Activated T-helper 1 cell treated with anti-CD3 and anti-CD28 coated beads, Interleukin-12 subunit alpha, Interleukin-12 subunit beta, Interleukin-2, Interleukin-4 antibody, amounts not matched to agents 30 ng/mL and 10 ng/mL and 1 ng/mL, durations not matched to agents 14 hours and 24 hours and 36 hours (primary cell): ENCODE measurements around the gene PCDH15. TPM values are rescaled to one million over a fixed set of nuclear protein-coding genes. Genes with fewer than 3 reads are reported as not detected.

Experiments used
- DNase-seq: peaks from one replicate; pipeline ENCODE4 v3.0.0; 2021; ENCODE audit warnings: low spot score
- H3K27ac Mint-ChIP-seq: one replicate; pipeline ENCODE4 v1.8.0; 2021; ENCODE audit warnings: mild to moderate bottlenecking, mixed read lengths
- H3K27me3 Mint-ChIP-seq: one replicate; pipeline ENCODE4 v1.8.0; 2022; ENCODE audit warnings: mild to moderate bottlenecking, moderate library complexity, mixed read lengths; ENCODE audit not compliant: insufficient read depth
- H3K36me3 Mint-ChIP-seq: one replicate; pipeline ENCODE4 v1.8.0; 2021; ENCODE audit warnings: low read depth, mixed read lengths
- H3K4me1 Mint-ChIP-seq: one replicate; pipeline ENCODE4 v1.8.0; 2021; ENCODE audit warnings: low read depth, mixed read lengths
- H3K4me3 Mint-ChIP-seq: one replicate; pipeline ENCODE4 v1.8.0; 2021; ENCODE audit warnings: mild to moderate bottlenecking, moderate library complexity, mixed read lengths
- H3K9me3 Mint-ChIP-seq: one replicate; pipeline ENCODE4 v1.8.0; 2021; ENCODE audit warnings: mixed read lengths
- intact Hi-C: fragments of 100-400 bp; cut with micrococcal nuclease; formaldehyde crosslinking; loops from one replicate; pipeline ENCODE4 v1.15.1; 2024
- total RNA-seq: library from RNA; stranded (reverse); gene quantifications from 2 replicates; pipeline ENCODE4 v1.2.3, GENCODE V29; 2022

Gene PCDH15
- total RNA-seq, 1 donor from 2014 or later: not detected

- no peaks in the 10 kb centered on the region for H3K36me3 Mint-ChIP-seq
- H3K4me3 Mint-ChIP-seq: no peak overlapping the region
- intact Hi-C loops: no loop called here
- H3K27me3 Mint-ChIP-seq: no peaks in the 10 kb centered on the region
- H3K9me3 Mint-ChIP-seq: peaks cover 4% of the 10 kb centered on the region
- no peaks in the 10 kb centered on the region for H3K4me1 Mint-ChIP-seq
- no peak overlapping the region for H3K27ac Mint-ChIP-seq
- no peak for DNase-seq
Measured at GRCh38 chr10:53886325-53887300, 914.4 kb downstream of the PCDH15 start.

- no peak for DNase-seq
- no peak overlapping the region for H3K27ac Mint-ChIP-seq
- no peaks in the 10 kb centered on the region for H3K4me1 Mint-ChIP-seq
- no peak overlapping the region for H3K4me3 Mint-ChIP-seq
- H3K27me3 Mint-ChIP-seq: no peaks in the 10 kb centered on the region
- intact Hi-C loops: no loop called here
- peaks cover 8% of the 10 kb centered on the region for H3K9me3 Mint-ChIP-seq
- H3K36me3 Mint-ChIP-seq: no peaks in the 10 kb centered on the region
Measured at GRCh38 chr10:53864846-53865245, 936.2 kb downstream of the PCDH15 start.

GRCh38 chr10:53852450-53853175 is 948.4 kb downstream of the PCDH15 start:
- Mint-ChIP-seq H3K36me3 (no peaks in the 10 kb centered on the region), H3K27me3 (no peaks in the 10 kb centered on the region), H3K27ac (no peak overlapping the region), H3K4me1 (no peaks in the 10 kb centered on the region), H3K9me3 (no peaks in the 10 kb centered on the region), H3K4me3 (no peak overlapping the region)
- no peak for DNase-seq
- intact Hi-C loops: no loop called here

GRCh38 chr10:53846809-53847208 is 954.2 kb downstream of the PCDH15 start:
- Mint-ChIP-seq H3K9me3 (no peaks in the 10 kb centered on the region), H3K36me3 (no peaks in the 10 kb centered on the region), H3K4me3 (no peak overlapping the region), H3K4me1 (no peaks in the 10 kb centered on the region), H3K27ac (no peak overlapping the region), H3K27me3 (no peaks in the 10 kb centered on the region)
- no peak for DNase-seq
- intact Hi-C loops: no loop called here

GRCh38 chr10:53843736-53844362 is 957.2 kb downstream of the PCDH15 start:
- no peaks in the 10 kb centered on the region for H3K36me3 Mint-ChIP-seq
- intact Hi-C loops: no loop called here
- H3K4me3 Mint-ChIP-seq: no peak overlapping the region

GRCh38 chr10:53841483-53842145 is 959.4 kb downstream of the PCDH15 start:
- intact Hi-C loops: no loop called here
- no peak for DNase-seq
- H3K27me3 Mint-ChIP-seq: no peaks in the 10 kb centered on the region
- no peaks in the 10 kb centered on the region for H3K4me1 Mint-ChIP-seq
- no peaks in the 10 kb centered on the region for H3K9me3 Mint-ChIP-seq
- H3K4me3 Mint-ChIP-seq: no peak overlapping the region
- H3K27ac Mint-ChIP-seq: no peak overlapping the region
- no peaks in the 10 kb centered on the region for H3K36me3 Mint-ChIP-seq

More at GRCh38 chr10:53843736-53844362, 957.2 kb downstream of the PCDH15 start:
- no peak overlapping the region for H3K27ac Mint-ChIP-seq
- no peaks in the 10 kb centered on the region for H3K4me1 Mint-ChIP-seq
- no peaks in the 10 kb centered on the region for H3K27me3 Mint-ChIP-seq
- H3K9me3 Mint-ChIP-seq: no peaks in the 10 kb centered on the region
- no peak for DNase-seq

- intact Hi-C loops: no loop called here
Measured at GRCh38 chr10:53840653-53841052, 960.4 kb downstream of the PCDH15 start.

GRCh38 chr10:53839440-53840039 is 961.5 kb downstream of the PCDH15 start:
- Mint-ChIP-seq H3K36me3 (no peaks in the 10 kb centered on the region), H3K9me3 (no peaks in the 10 kb centered on the region), H3K27me3 (no peaks in the 10 kb centered on the region), H3K4me3 (no peak overlapping the region), H3K4me1 (no peaks in the 10 kb centered on the region), H3K27ac (no peak overlapping the region)
- no peak for DNase-seq
- intact Hi-C loops: no loop called here

More at GRCh38 chr10:53840653-53841052, 960.4 kb downstream of the PCDH15 start:
- no peaks in the 10 kb centered on the region for H3K27me3 Mint-ChIP-seq
- H3K4me1 Mint-ChIP-seq: no peaks in the 10 kb centered on the region
- DNase-seq: no peak
- no peak overlapping the region for H3K4me3 Mint-ChIP-seq
- H3K9me3 Mint-ChIP-seq: no peaks in the 10 kb centered on the region
- H3K27ac Mint-ChIP-seq: no peak overlapping the region
- no peaks in the 10 kb centered on the region for H3K36me3 Mint-ChIP-seq

GRCh38 chr10:53836638-53837037 is 964.4 kb downstream of the PCDH15 start:
- intact Hi-C loops: no loop called here
- no peak overlapping the region for H3K4me3 Mint-ChIP-seq
- no peaks in the 10 kb centered on the region for H3K9me3 Mint-ChIP-seq
- H3K4me1 Mint-ChIP-seq: no peaks in the 10 kb centered on the region
- DNase-seq: no peak
- no peaks in the 10 kb centered on the region for H3K27me3 Mint-ChIP-seq
- no peak overlapping the region for H3K27ac Mint-ChIP-seq
- H3K36me3 Mint-ChIP-seq: no peaks in the 10 kb centered on the region

- Mint-ChIP-seq H3K9me3 (no peaks in the 10 kb centered on the region), H3K27me3 (no peaks in the 10 kb centered on the region), H3K4me1 (no peaks in the 10 kb centered on the region), H3K36me3 (no peaks in the 10 kb centered on the region), H3K4me3 (no peak overlapping the region), H3K27ac (no peak overlapping the region)
- DNase-seq: no peak
- intact Hi-C loops: no loop called here
Measured at GRCh38 chr10:53833908-53834307, 967.1 kb downstream of the PCDH15 start.

GRCh38 chr10:53827261-53827660 is 973.8 kb downstream of the PCDH15 start:
- Mint-ChIP-seq H3K9me3 (no peaks in the 10 kb centered on the region), H3K4me3 (no peak overlapping the region), H3K4me1 (no peaks in the 10 kb centered on the region), H3K36me3 (no peaks in the 10 kb centered on the region), H3K27ac (no peak overlapping the region), H3K27me3 (no peaks in the 10 kb centered on the region)
- intact Hi-C loops: no loop called here
- DNase-seq: no peak

- Mint-ChIP-seq H3K9me3 (peaks cover 8% of the 10 kb centered on the region), H3K4me3 (no peak overlapping the region), H3K27ac (no peak overlapping the region), H3K36me3 (no peaks in the 10 kb centered on the region), H3K27me3 (no peaks in the 10 kb centered on the region), H3K4me1 (no peaks in the 10 kb centered on the region)
- no peak for DNase-seq
- intact Hi-C loops: no loop called here
Measured at GRCh38 chr10:53808677-53809372, 992.2 kb downstream of the PCDH15 start.
